CD14-positive monocyte (primary cell): ENCODE results near the gene TP53BP2. TPM values are rescaled to one million over a fixed set of nuclear protein-coding genes. Genes with fewer than 3 reads are reported as not detected.

Experiments used
- DNase-seq, 3 donors: peaks; one replicate each; pipeline ENCODE4 v3.0.0-alpha.2; 2011 to 2022
- H2AFZ ChIP-seq: 2 replicates; pipeline ENCODE4 v1.6.0; 2012; ENCODE audit warnings: mild to moderate bottlenecking, low read depth, low read length, inconsistent platforms; ENCODE audit not compliant: insufficient read depth, poor library complexity, severe bottlenecking
- H3K27ac ChIP-seq, 2 donors: 1 replicate in 1 of 2; 2 replicates in 1 of 2; pipeline ENCODE4 v1.5.1; 2012 to 2013; ENCODE audit warnings: low read length in 2 of 2, control low read depth in 1 of 2, inconsistent platforms in 1 of 2, low read depth in 1 of 2, mild to moderate bottlenecking in 1 of 2
- H3K27me3 ChIP-seq, 2 donors: one replicate each; pipeline versions ENCODE4 v1.6.0 to v1.6.1; 2011 to 2013; ENCODE audit warnings: low read length in 2 of 2; ENCODE audit not compliant: control insufficient read depth in 2 of 2, insufficient read depth in 2 of 2
- H3K36me3 ChIP-seq, 2 donors: replicated peaks in 1 of 2; 1 replicate in 1 of 2; 2 replicates in 1 of 2; pipeline versions ENCODE4 v1.5.1 to v1.6.1; 2012 to 2013; ENCODE audit warnings: low read length in 2 of 2, control low read depth in 1 of 2, inconsistent platforms in 1 of 2, mild to moderate bottlenecking in 1 of 2; ENCODE audit not compliant: insufficient read depth in 2 of 2, control insufficient read depth in 1 of 2
- H3K4me1 ChIP-seq, 2 donors: 1 replicate in 1 of 2; 2 replicates in 1 of 2; pipeline versions ENCODE4 v1.5.1 to v1.6.1; 2012 to 2013; ENCODE audit warnings: low read length in 2 of 2, control low read depth in 1 of 2, inconsistent platforms in 1 of 2, mild to moderate bottlenecking in 1 of 2, moderate library complexity in 1 of 2; ENCODE audit not compliant: insufficient read depth in 2 of 2, control insufficient read depth in 1 of 2
- H3K4me2 ChIP-seq: replicated peaks from 2 replicates; pipeline ENCODE3; 2012; ENCODE audit warnings: low read length, moderate library complexity, mild to moderate bottlenecking; ENCODE audit not compliant: poor library complexity, severe bottlenecking; ENCODE audit errors: extremely low read depth
- H3K4me3 ChIP-seq, 3 experiments: fragments of 200-600 bp in 1 of 3; sonication (generic) in 1 of 3; replicated peaks in 1 of 3; 1 replicate in 2 of 3; 2 replicates in 1 of 3; pipeline ENCODE4 v1.5.1; 2011 to 2013; ENCODE audit warnings: low read length in 3 of 3, mild to moderate bottlenecking in 3 of 3, control low read depth in 2 of 3, low read depth in 2 of 3, inconsistent platforms in 1 of 3, moderate library complexity in 1 of 3
- H3K79me2 ChIP-seq: 2 replicates; pipeline ENCODE4 v1.6.0; 2012; ENCODE audit warnings: mild to moderate bottlenecking, control low read depth, inconsistent platforms, low read length, moderate library complexity; ENCODE audit not compliant: insufficient read depth
- H3K9ac ChIP-seq: 2 replicates; pipeline ENCODE4 v1.6.0; 2017; ENCODE audit warnings: low read length, mild to moderate bottlenecking; ENCODE audit not compliant: insufficient read depth, poor library complexity, severe bottlenecking
- H3K9me3 ChIP-seq, 2 donors: replicated peaks in 1 of 2; 1 replicate in 1 of 2; 2 replicates in 1 of 2; pipeline versions ENCODE4 v1.5.1 to v1.6.1; 2012 to 2013; ENCODE audit warnings: low read length in 2 of 2, control low read depth in 1 of 2; ENCODE audit not compliant: control insufficient read depth in 1 of 2, insufficient read depth in 1 of 2
- H4K20me1 ChIP-seq: 2 replicates; pipeline ENCODE4 v1.6.0; 2012; ENCODE audit warnings: mild to moderate bottlenecking, low read length, control low read depth, moderate library complexity; ENCODE audit not compliant: insufficient read depth
- H3K27ac Mint-ChIP-seq, 7 donors: one replicate each; pipeline ENCODE4 v1.8.0; 2020; ENCODE audit warnings: mild to moderate bottlenecking in 7 of 7, mixed read lengths in 7 of 7, moderate library complexity in 6 of 7, inconsistent platforms in 2 of 7
- H3K27me3 Mint-ChIP-seq, 3 donors: one replicate each; pipeline ENCODE4 v1.8.0; 2021 to 2022; ENCODE audit warnings: low read depth in 3 of 3, mild to moderate bottlenecking in 3 of 3, mixed read lengths in 3 of 3, moderate library complexity in 3 of 3, inconsistent platforms in 1 of 3
- H3K36me3 Mint-ChIP-seq, 2 donors: one replicate each; pipeline ENCODE4 v1.8.0; 2020; ENCODE audit warnings: mixed read lengths in 2 of 2, inconsistent platforms in 1 of 2, mild to moderate bottlenecking in 1 of 2
- H3K4me1 Mint-ChIP-seq: one replicate; pipeline ENCODE4 v1.8.0; 2020; ENCODE audit warnings: mild to moderate bottlenecking, mixed read lengths
- H3K4me3 Mint-ChIP-seq, 2 donors: one replicate each; pipeline ENCODE4 v1.8.0; 2020; ENCODE audit warnings: mild to moderate bottlenecking in 2 of 2, mixed read lengths in 2 of 2, moderate library complexity in 1 of 2
- H3K9me3 Mint-ChIP-seq, 7 donors: one replicate each; pipeline ENCODE4 v1.8.0; 2020 to 2022; ENCODE audit warnings: mixed read lengths in 7 of 7, mild to moderate bottlenecking in 6 of 7, moderate library complexity in 6 of 7, inconsistent platforms in 2 of 7
- CTCF ChIP-seq: fragments of 200-600 bp; IDR thresholded peaks from one replicate; pipeline ENCODE4 v1.8.0; 2022; ENCODE audit warnings: antibody characterized with exemption, mild to moderate bottlenecking
- WGBS: methylation state at CpG from one replicate; pipeline ENCODE4 v1.1.5; 2013; ENCODE audit warnings: missing lambda C conversion rate; ENCODE audit not compliant: insufficient coverage; 5-methylcytosine and 5-hydroxymethylcytosine counted together
- intact Hi-C, 2 donors: fragments of 100-400 bp; cut with micrococcal nuclease; formaldehyde crosslinking; loops; one replicate each; pipeline versions ENCODE4 v1.15.0 to v1.15.1; 2023
- polyA plus RNA-seq, 3 donors: library from polyadenylated mRNA; depleted of rRNA in 1 of 3; unstranded in 2 of 3; stranded (reverse) in 1 of 3; fragments of 300-500 nt in 2 of 3; fragments of >200 nt in 1 of 3; fragmentation: Illumina TruSeq in 2 of 3; gene quantifications; 1 replicate in 2 of 3; 2 replicates in 1 of 3; pipeline ENCODE4 v1.2.3, GENCODE V29; 2012 to 2021

Gene TP53BP2
- polyA plus RNA-seq, 3 donors: 5.7 to 19.7 (median 8.8) TPM

DNA sequence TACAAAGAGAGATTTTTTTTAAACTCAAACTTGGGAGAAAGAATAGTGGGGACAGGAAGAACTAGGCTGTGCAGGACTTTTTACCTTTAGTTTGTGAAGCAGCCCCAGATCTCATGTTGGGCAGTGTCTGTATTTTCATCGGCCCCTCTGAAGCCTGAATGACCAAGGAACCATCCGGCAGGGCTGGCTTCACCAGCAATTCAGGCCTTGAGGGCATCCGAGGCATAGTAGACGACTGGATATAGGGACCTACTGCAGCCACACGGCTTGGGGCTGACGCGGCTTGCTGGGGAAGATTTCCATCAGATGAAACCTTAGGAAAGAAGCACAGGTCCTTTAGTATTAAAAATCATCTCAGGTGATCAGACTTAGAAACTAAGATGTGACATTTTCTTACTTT lies 43.7 kb downstream of the TP53BP2 start:
- 96% methylated on average over 4 of the region's 7 CpGs for WGBS
- no peak overlapping the region for H3K4me3 ChIP-seq
- no peaks in the 10 kb centered on the region for H3K27me3 ChIP-seq
- no peak overlapping the region for H3K4me2 ChIP-seq
- Mint-ChIP-seq H3K4me1 (peaks cover 4% of the 10 kb centered on the region), H3K4me3 (no peak overlapping the region), H3K27me3 (no peaks in the 10 kb centered on the region), H3K36me3 (peaks cover 86 to 95% of the 10 kb centered on the region in 2 donors), H3K27ac (no peak overlapping the region), H3K9me3 (no peaks in the 10 kb centered on the region)
- peaks cover 97 to 100% of the 10 kb centered on the region in 2 donors for H3K36me3 ChIP-seq
- H4K20me1 ChIP-seq: no peaks in the 10 kb centered on the region
- no peaks in the 10 kb centered on the region for H3K9me3 ChIP-seq
- H3K9ac ChIP-seq: no peak overlapping the region
- no peak for TF ChIP-seq CTCF
- H2AFZ ChIP-seq: no peak overlapping the region
- intact Hi-C loops: no loop called here
- H3K27ac ChIP-seq: no peak overlapping the region
- DNase-seq: no peak
- H3K4me1 ChIP-seq: no peaks in the 10 kb centered on the region
- no peaks in the 10 kb centered on the region for H3K79me2 ChIP-seq

DNA sequence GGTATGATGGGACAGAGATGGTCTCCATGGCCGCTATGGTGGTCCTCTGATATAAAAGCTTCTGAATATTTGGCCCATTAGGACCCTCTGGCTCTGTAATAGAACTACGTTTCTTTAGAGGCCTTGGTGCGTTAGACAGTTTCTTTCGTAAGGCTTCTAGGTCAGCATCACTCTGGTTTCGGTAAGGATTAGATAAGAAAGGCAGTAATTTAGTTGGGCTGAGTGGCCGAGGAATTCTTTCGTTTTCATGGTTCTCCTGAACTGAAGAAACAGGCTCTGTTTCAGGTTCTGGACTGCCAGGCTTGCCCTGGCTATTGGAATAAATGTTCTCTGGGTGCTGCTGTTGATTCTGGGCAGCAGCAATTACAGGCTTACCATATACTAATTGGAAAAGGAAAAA lies 49.5 kb downstream of the TP53BP2 start:
- Histone ChIP-seq H3K9me3 (no peaks in the 10 kb centered on the region), H3K36me3 (peaks cover 88 to 100% of the 10 kb centered on the region in 2 donors), H3K4me1 (no peaks in the 10 kb centered on the region), H3K27ac (no peak overlapping the region), H3K27me3 (no peaks in the 10 kb centered on the region), H2AFZ (no peak overlapping the region), H3K4me2 (no peak overlapping the region), H4K20me1 (peaks cover 24% of the 10 kb centered on the region), H3K9ac (no peak overlapping the region), H3K79me2 (no peaks in the 10 kb centered on the region), H3K4me3 (no peak overlapping the region)
- WGBS: 98% methylated on average over 7 of the region's 7 CpGs
- Mint-ChIP-seq H3K4me1 (peaks cover 4% of the 10 kb centered on the region), H3K36me3 (peaks cover 76 to 87% of the 10 kb centered on the region in 2 donors), H3K27me3 (no peaks in the 10 kb centered on the region), H3K4me3 (no peak overlapping the region), H3K9me3 (no peaks in the 10 kb centered on the region), H3K27ac (no peak overlapping the region)
- no peak for DNase-seq
- TF ChIP-seq CTCF: no peak
- intact Hi-C loops: loop anchor here in 1 of 2 donors (10.0 kb wide), 1 partner anchor 49 kb away; the partner anchor contains the start of gene TP53BP2
